Left ventricle myocardium inferior (tissue), 1 donor: Measurements from ENCODE around the gene PYHIN1. TPM values are rescaled to one million over a fixed set of nuclear protein-coding genes. Genes with fewer than 3 reads are reported as not detected.

Source experiments
- DNase-seq: peaks from one replicate; pipeline ENCODE4 v3.0.0-alpha.2; 2020
- H3K27ac ChIP-seq: fragments of 200-600 bp; replicated peaks from 2 replicates; pipeline ENCODE4 v1.8.0; 2021
- H3K27me3 ChIP-seq: fragments of 200-600 bp; 2 replicates; pipeline ENCODE4 v1.8.0; 2021; ENCODE audit warnings: low read depth
- H3K36me3 ChIP-seq: fragments of 200-600 bp; 2 replicates; pipeline ENCODE4 v1.8.0; 2021
- H3K4me1 ChIP-seq: fragments of 200-600 bp; 2 replicates; pipeline ENCODE4 v1.8.0; 2021
- H3K4me3 ChIP-seq: fragments of 200-600 bp; 2 replicates; pipeline ENCODE4 v1.8.0; 2021; ENCODE audit warnings: mild to moderate bottlenecking, moderate library complexity
- H3K9me3 ChIP-seq: fragments of 200-600 bp; replicated peaks from 2 replicates; pipeline ENCODE4 v1.8.0; 2021
- CTCF ChIP-seq: fragments of 200-600 bp; IDR thresholded peaks from 2 replicates; pipeline ENCODE4 v1.8.0; 2021; ENCODE audit warnings: antibody characterized with exemption, mild to moderate bottlenecking, borderline replicate concordance
- intact Hi-C: fragments of 100-400 bp; cut with micrococcal nuclease; formaldehyde crosslinking; loops from one replicate; pipeline ENCODE4 v1.11.0; 2022
- total RNA-seq: library from RNA; stranded (reverse); fragmentation: NEBNext Ultra II Directional; extraction: Animal tissue kit (Norgen Biotek cat#: 25700); gene quantifications from one replicate; pipeline ENCODE4 v1.2.1, GENCODE V29; 2021
- donor health status: DM: no; HTN: yes; CAD: no; lungs with severe emphysema.

Gene PYHIN1
- total RNA-seq, 1 donor from 2014 or later = 0.11 TPM

GRCh38 chr1:158992787-158993312, 61.5 kb downstream of the PYHIN1 start:
- no peak for DNase-seq
- Histone ChIP-seq H3K4me1 (no peaks in the 10 kb centered on the region), H3K36me3 (no peaks in the 10 kb centered on the region), H3K9me3 (no peaks in the 10 kb centered on the region), H3K27me3 (no peaks in the 10 kb centered on the region), H3K27ac (no peak overlapping the region), H3K4me3 (no peak overlapping the region)
- no peak for TF ChIP-seq CTCF
- intact Hi-C loops = no loop called here

DNA sequence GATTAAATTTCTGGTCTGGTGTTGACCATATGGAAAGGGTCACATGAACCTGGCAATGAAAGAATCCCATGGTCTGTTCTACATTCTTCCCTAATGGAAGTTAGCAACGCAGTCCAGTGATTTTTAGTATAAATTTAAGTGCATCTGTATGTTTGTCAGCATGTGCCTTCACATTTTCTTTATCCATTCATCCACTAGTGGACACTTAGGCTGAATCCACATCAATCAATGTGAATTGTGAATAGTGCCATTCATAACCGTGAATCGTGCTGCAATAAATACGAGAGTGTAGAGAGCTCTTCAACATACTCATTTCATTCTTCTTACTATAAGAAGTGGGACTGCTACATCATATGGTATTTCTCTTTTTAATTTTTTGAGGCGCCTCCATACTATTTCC, 65.6 kb downstream of the PYHIN1 start:
- H3K4me1 ChIP-seq = peaks cover 28% of the 10 kb centered on the region
- no peak for DNase-seq
- H3K9me3 ChIP-seq = no peaks in the 10 kb centered on the region
- no peak overlapping the region for H3K27ac ChIP-seq
- no peak overlapping the region for H3K4me3 ChIP-seq
- intact Hi-C loops = no loop called here
- no peaks in the 10 kb centered on the region for H3K36me3 ChIP-seq
- peaks cover 19% of the 10 kb centered on the region for H3K27me3 ChIP-seq
- TF ChIP-seq CTCF = no peak

DNA sequence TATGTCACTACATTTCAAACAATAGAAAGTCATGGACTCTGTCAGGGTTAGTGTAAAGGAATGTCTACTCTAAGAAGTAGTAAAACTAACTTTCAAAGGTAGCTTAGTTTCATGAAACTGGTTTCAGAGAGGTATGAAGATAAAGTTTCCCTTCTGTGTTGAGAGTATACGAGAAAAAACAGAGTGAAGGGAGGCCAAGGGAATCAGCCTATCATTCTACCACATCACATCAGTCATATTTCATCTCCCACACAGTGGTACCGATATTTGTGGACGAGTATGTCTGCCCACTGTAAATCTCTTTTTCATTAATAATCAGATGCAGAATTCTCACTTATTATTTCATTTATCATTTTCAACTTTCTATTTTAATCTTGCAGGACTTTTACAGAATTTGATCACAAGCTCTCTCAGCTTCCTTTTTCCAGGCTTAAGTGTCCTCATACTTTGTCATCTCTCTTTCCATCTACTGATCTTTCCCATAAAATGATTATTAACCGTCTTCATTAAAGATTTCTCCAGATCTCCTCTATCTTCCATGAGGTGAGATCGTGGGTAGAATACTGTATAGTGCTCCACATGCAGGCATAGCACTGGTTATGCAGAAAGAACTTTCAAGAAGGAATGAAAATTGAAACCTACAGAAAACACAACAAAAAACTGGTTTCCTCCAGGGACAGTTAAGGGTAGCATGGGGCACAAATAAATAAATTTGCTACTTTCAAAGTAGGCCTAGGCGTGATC, 66.9 kb downstream of the PYHIN1 start:
- peaks cover 19% of the 10 kb centered on the region for H3K27me3 ChIP-seq
- no peaks in the 10 kb centered on the region for H3K9me3 ChIP-seq
- H3K27ac ChIP-seq = peak overlapping the region; percentile 88
- intact Hi-C loops = no loop called here
- DNase-seq = no peak
- TF ChIP-seq CTCF = no peak
- H3K36me3 ChIP-seq = no peaks in the 10 kb centered on the region
- peak overlapping the region; percentile 61 for H3K4me3 ChIP-seq
- H3K4me1 ChIP-seq = peaks cover 31% of the 10 kb centered on the region

DNA sequence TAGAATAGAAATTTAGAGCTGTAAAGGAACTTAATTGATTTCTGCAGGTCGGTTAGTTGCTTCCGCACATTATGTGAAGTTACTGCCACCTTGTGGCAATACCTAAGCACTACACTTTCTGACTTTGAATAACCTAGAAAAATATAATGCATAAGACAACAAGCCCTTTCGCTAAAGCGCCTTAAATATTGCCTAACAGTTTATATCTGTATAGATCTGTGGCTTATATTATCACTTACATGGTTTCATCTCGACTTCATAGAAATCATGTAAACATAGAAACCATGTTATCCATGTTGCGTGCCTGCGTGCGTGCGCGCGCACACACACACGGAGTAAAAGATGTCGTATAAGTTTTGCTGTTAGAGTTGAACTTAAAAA, 67.4 kb downstream of the PYHIN1 start:
- intact Hi-C loops = no loop called here
- Histone ChIP-seq H3K9me3 (no peaks in the 10 kb centered on the region), H3K4me3 (peak overlapping the region; percentile 61), H3K4me1 (peaks cover 31% of the 10 kb centered on the region), H3K27me3 (peaks cover 19% of the 10 kb centered on the region), H3K27ac (peak overlapping the region; percentile 88), H3K36me3 (no peaks in the 10 kb centered on the region)
- TF ChIP-seq CTCF = peak; percentile 92
- peak; percentile 40 for DNase-seq

DNA sequence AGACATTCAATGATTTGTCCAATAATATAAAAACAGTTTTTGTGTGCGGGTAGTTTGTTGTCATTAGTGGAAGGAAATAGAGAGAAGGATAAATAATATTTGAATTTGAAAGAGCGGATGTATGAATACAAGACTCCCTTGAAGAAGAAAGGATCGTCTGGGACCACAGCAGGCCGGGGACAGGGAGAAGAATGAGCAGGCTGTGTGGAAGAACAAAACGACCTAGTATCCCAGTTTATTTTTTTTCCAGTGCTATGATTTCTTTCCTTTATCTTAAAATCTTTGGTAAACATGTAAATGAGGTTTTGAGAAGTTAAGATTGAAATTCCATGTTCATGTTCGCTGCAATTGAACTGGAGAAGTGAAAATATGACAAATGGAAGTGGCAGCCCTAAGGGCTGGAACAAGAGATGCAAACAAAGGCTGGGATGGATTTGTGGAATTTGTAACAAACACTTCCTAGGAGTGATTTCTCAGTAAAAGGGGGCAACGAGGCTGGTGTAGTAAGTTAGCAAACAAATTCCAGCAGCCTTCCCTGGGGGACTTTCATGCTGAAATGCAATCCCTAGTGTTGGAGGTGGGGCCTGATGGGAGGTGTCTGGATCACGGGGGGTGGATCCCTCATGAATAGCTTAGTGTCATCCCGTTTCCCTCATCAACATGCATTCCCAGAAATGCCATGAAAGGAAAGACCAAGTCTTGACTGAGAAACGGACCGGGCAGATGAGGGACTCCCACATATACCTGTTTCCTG, 68.1 kb downstream of the PYHIN1 start:
- H3K27me3 ChIP-seq = peaks cover 19% of the 10 kb centered on the region

More for the DNA sequence above, 68.1 kb downstream of the PYHIN1 start:
- DNase-seq = peak; percentile 69
- no peaks in the 10 kb centered on the region for H3K9me3 ChIP-seq
- peak overlapping the region; percentile 88 for H3K27ac ChIP-seq
- H3K4me1 ChIP-seq = peaks cover 32% of the 10 kb centered on the region
- no peak for TF ChIP-seq CTCF
- H3K36me3 ChIP-seq = no peaks in the 10 kb centered on the region
- peak overlapping the region; percentile 61 for H3K4me3 ChIP-seq
- intact Hi-C loops = no loop called here
